G401.6 (cell line): Measurements from ENCODE around the gene QTRT2.

Source experiments
- FAIRE-seq: peaks from 2 replicates; lab custom pipeline; 2012; peaks lifted over from hg19 to GRCh38; lab: Jason Lieb, UNC

QTRT2 gene

DNA sequence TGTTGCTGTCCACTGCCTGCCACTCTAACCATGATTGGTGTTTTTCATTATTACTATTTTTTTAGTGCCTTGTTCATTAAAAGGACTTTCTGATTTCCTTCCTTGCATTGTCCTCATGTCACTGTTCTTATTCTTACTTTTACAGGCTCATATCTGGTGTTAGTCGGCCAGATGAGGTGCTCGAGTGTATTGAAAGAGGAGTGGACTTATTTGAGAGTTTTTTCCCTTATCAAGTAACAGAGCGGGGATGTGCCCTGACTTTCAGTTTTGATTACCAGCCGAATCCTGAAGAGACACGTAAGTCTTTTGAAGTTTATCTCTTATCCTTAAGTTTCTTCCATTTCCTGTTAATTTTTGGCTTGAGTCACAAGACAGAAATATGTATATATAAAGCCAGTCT is 23.2 kb downstream of the QTRT2 start:
- FAIRE-seq, result no peak

DNA sequence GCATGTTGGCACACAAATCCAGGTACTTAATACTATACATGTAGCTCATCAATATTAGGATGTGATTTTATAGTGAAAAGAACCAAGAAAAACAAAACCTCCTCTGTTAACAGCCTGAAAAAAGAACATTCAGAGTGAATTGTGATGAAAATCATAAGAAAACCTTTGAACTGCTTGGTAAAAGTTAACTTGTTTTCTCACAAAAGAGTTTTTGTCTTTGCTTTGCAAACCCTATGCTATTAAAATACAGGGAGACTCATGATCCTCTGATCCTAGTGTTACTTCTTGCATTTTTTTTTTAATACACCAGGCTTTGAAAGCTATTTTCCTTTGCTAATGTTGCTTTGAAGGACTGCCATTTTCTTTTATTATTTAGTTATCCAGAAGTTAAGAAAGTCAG is 23.7 kb downstream of the QTRT2 start:
- no peak for FAIRE-seq

DNA sequence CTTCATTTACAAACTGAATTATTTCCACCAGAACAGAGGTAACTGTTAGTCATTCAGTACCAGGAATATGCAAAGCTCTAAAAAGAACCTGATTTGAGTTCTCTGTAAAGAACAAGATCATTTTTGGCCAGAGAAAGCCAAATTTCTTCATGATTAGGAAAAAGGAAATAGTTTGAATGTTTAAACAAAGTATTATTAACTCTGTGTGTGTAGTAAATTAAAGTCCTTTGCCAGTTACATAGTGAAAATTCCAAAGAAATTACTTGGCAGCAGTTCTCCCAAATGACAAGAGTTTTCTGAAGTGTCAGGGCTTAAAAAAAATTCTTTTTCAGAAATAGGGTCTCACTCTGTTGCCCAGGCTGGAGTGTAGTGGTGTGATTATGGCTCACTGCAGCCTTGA is 24.5 kb downstream of the QTRT2 start:
- no peak for FAIRE-seq

GRCh38 chr3:114083112-114083511 is 26.6 kb downstream of the QTRT2 start:
- FAIRE-seq, result no peak

GRCh38 chr3:114086356-114086755 is 29.8 kb downstream of the QTRT2 start:
- FAIRE-seq, result no peak

DNA sequence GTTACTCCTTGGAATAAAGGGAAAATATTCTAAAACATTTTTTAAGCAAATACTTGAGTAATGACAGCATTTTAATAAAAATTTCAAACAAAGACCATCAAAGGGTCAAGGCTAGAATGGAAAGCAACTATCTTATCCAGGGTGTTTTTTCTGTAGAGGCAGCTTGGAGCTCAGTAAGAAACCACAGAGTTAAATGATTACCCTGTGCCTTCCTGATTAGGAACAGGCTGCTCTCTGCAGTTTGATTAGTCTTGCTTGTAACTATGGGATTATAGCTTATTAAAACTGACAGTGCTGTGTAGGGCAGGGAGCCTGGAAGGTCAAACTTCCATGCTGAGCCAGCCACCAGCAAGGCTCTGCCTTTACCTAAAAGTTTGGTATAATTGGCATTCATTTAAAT is 33.1 kb downstream of the QTRT2 start:
- FAIRE-seq, result no peak

DNA sequence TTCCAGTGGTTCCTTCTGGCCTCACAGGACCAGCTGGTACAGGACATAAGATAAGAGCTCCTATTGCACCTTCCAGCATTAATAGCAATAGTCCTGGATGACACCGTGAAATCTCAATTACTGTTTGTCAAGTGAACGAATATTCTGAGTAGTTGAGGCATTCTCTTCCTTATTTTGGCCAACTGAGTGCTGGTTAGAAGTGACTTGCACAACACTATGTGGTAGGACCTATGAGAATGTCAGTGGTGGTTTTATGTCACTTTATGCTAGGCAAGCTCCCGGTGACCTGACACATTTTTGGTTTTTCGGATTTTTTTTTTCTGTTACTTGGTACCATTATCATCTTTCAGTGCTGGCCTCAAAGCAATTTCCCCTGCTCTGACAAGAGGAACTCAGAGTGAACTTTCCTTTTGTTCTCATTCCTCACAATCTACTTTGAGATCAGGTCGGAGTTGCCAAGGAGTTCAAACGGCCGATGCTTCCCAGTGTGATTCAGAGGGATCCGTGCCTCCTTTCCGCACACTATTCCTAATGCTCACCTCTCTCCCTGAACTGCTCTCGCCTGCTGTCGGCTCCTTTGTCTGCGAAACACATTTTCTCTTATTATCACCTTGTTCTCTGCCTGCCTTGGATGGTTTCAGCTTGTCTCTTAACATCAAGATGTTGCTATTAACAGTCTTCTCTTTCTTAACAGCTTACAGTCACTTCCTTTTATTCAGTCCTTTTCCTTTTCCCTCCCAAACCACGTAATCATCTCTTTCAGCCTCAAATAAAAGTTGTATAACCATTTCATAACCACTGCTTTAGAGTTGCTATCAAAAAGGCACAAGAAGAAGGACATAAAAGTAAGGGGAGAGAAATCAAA is 35.8 kb downstream of the QTRT2 start:
- no peak for FAIRE-seq

GRCh38 chr3:114093016-114093380 is 36.5 kb downstream of the QTRT2 start:
- FAIRE-seq, result no peak

GRCh38 chr3:114093596-114093995 is 37.1 kb downstream of the QTRT2 start:
- FAIRE-seq, result no peak

DNA sequence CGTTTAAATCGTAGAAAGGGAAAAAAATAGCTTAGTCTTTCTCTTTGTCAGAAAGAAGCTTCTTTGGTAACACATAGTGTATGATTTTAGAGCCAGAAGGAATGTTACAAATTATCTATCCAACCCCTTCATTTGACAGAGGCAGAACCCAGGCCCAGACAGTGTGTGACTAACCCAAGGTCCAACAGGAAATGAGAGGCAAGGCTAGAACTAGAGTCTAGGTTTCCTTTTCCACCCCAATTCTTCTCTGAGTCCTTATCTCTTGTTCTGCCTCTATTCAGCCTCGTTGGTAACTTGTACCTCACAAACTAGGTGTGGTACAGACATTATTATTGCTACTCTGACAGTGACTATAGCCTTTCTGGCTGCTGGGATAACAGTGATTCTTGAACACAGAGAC is 39.3 kb downstream of the QTRT2 start:
- no peak for FAIRE-seq

- FAIRE-seq, result no peak
Measured at GRCh38 chr3:114101101-114101500, 44.6 kb downstream of the QTRT2 start.

DNA sequence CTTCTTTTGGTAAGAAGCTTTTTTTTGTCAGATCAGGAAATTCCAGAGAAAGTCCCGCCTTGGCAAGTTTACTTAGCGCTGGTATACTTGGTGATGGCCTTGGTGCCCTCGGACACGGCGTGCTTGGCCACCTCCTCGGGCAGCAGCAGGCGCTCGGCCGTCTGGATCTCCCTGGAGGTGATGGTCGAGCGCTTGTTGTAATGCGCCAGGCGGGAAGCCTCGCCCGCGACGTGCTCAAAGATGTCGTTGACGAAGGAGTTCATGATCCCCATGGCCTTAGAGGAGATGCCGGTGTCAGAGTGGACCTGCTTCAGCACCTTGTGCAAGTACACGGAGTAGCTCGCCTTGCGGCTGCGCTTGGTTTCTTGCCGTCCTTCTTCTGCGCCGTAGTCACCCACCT is 46.6 kb downstream of the QTRT2 start:
- no peak for FAIRE-seq

GRCh38 chr3:114103858-114104257 is 47.3 kb downstream of the QTRT2 start:
- no peak for FAIRE-seq

DNA sequence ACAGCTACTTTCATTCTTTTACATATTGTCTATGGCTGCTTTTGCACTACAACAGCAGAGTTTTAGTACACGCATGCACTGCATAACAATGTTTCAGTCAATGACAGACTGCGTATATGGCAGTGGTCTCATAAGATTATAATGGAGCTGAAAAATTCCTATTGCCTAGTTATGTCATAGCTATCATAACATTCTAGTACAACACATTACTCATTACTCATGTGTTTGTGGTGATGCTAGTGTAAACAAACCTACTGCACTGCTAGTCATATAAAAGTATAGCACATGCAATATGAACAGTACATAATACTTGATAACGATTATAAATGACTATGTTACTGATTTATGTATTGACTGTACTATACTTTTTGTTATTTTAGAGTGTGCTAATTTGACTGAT is 47.9 kb downstream of the QTRT2 start:
- no peak for FAIRE-seq

GRCh38 chr3:114108137-114108536 is 51.6 kb downstream of the QTRT2 start:
- no peak for FAIRE-seq

- no peak for FAIRE-seq
Measured at GRCh38 chr3:114110439-114110838, 53.9 kb downstream of the QTRT2 start.

DNA sequence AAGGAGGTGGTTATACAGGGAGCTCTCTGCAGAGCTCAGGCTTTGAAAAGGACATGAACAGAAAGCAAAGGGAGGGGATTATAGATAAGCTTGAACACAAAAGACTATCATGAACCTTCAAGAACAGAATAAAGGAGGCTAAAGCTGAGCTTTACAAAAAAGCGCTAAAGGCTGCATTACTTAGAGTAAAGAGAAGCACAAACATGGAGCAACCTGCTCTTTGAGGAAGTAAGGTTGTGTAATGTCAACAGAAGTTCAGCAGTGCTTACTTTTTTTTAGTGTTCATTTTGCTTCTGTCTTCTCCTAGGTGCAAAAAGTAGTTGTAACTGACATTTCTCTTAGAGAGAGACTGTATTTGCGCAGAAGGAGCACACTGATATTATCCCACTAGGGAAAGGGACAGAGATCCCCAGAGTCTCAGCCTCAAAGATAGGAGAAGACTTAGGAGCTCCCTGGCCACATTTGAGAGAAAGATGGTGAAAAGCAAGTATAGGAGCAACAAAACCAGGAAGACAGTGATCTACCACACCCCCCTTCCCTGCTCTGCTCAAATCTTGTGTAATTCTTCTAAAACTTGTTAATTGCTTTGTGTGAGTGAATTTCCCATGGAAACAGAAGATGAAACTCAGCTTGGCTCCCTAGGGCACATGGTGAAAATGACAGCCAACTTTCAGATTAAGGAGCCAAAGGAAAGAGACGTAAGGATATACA is 54.7 kb downstream of the QTRT2 start:
- no peak for FAIRE-seq

- FAIRE-seq, result no peak
Measured at GRCh38 chr3:114112696-114113095, 56.2 kb downstream of the QTRT2 start.

DNA sequence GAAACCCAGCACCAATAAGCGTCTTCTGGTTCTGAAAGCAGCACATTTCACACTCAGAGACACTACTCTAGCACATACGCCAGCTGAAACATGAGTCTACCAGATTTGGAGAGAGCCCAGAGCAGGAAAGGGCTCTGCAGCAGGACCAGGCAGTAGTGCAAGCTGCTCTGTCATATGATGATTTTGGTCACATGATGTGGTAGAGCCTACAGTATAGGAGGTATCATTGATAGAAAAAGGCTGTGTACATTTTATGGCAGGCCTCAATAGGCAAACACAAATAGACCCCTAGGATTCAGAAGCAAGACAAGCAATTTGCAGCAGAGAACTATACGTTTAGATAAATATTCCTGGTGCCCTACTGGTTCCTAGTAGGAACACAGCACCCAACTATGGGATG is 58.2 kb downstream of the QTRT2 start:
- FAIRE-seq, result no peak

DNA sequence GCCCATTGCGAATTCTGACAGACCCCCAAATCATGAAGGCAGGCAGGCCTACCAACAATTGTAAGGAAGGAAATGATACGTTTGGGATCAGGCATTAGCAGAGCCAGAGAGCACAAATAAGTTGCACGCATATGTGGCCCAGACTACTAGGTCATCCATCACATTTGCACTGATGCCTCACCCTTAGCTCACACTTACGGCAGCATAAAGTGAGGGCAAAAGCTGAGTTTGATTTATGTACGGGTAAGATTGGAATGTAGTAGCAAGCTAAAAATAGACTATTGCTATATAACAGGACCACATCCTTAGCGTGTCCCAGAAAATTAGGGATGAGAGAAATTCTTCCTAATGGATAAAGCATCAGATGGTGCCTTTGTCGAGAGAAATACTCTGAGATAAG is 58.6 kb downstream of the QTRT2 start:
- FAIRE-seq, result no peak

DNA sequence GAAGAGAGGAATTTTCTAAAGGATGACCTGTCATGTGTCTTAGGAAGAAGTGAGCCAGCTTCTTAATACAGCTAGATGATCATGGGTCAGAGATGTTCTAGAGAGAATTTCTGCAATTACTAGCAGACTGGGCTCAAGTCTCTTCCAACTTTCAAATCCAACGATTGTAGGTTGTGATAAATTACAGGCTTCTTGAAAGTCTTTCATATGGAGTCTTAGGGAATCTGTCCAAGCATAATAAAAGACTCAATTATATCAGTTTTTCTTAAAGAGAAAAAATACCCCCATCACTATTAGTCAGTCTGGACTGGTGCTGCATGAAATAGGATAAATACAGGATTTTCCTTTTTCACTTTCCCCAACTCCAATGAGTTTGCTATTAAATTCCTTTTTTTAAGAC is 63.2 kb downstream of the QTRT2 start:
- FAIRE-seq, result no peak

- no peak for FAIRE-seq
Measured at GRCh38 chr3:114120211-114120610, 63.7 kb downstream of the QTRT2 start.

- FAIRE-seq, result no peak
Measured at GRCh38 chr3:114122027-114122709, 65.6 kb downstream of the QTRT2 start.
